H1 (cell line): ENCODE measurements around the gene PTGIS.

Experiments
- EZH2 ChIP-seq: fragments of 200-600 bp; sonication (generic); IDR thresholded peaks from 2 replicates; pipeline ENCODE4 v1.7.1; 2012; ENCODE audit warnings: low read depth, mild to moderate bottlenecking, moderate library complexity, low read length, inconsistent platforms; ENCODE audit not compliant: severe bottlenecking
- MAFK ChIP-seq: IDR thresholded peaks from 2 replicates; pipeline ENCODE4 v1.6.1; 2012; ENCODE audit warnings: low read depth, mild to moderate bottlenecking, improper control_type of control experiment, low read length
- SIRT6 ChIP-seq: IDR thresholded peaks from one replicate; pipeline ENCODE4 v1.7.1; 2012; ENCODE audit warnings: low read length, inconsistent platforms
- TF ChIP-seq, protein P1 (sequence below), 3 experiments: IDR thresholded peaks; 1 replicate in 2 of 3; 2 replicates in 1 of 3; pipeline versions ENCODE4 v1.5.1 to v1.6.1; 2011; ENCODE audit warnings: low read length in 3 of 3, mild to moderate bottlenecking in 3 of 3, inconsistent platforms in 2 of 3, low read depth in 1 of 3, moderate library complexity in 1 of 3; ENCODE audit not compliant: insufficient read depth in 1 of 3; ENCODE audit errors: control extremely low read depth in 1 of 3

DNA sequence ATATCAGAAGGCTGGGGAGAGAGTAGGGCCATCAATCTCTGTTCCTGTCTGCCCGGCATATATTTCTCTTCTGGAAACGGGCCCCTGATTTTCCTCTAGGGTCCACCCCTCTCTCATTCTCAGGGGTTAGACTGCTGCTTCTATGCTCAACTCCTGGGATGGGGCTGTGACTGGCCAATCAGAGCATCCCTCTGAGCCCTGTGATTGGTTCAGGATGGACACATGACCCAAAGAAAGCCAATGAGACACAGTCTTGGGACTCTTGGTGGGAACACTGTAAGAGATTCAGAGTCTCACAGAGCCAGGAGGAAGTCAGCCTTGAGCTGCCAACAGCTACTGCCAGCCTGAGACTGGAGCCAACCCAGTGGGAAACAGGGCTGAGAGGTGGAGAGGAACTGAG is 54.4 kb downstream of the PTGIS start:
- TF ChIP-seq, protein P1, sequence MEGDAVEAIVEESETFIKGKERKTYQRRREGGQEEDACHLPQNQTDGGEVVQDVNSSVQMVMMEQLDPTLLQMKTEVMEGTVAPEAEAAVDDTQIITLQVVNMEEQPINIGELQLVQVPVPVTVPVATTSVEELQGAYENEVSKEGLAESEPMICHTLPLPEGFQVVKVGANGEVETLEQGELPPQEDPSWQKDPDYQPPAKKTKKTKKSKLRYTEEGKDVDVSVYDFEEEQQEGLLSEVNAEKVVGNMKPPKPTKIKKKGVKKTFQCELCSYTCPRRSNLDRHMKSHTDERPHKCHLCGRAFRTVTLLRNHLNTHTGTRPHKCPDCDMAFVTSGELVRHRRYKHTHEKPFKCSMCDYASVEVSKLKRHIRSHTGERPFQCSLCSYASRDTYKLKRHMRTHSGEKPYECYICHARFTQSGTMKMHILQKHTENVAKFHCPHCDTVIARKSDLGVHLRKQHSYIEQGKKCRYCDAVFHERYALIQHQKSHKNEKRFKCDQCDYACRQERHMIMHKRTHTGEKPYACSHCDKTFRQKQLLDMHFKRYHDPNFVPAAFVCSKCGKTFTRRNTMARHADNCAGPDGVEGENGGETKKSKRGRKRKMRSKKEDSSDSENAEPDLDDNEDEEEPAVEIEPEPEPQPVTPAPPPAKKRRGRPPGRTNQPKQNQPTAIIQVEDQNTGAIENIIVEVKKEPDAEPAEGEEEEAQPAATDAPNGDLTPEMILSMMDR (IDR thresholded peaks at IDR 0.05; ENCODE audit: control extremely low read depth in 1 of 3, insufficient read depth in 1 of 3, low read depth in 1 of 3, low read length in 3 of 3), result no peak
- TF ChIP-seq EZH2 (no peak), SIRT6 (no peak), MAFK (no peak)
